Stimulated activated CD8-positive, alpha-beta memory T cell treated with anti-CD3 and anti-CD28 coated beads, Interleukin-4, amount 100 ng/mL, for 24 hours (primary cell): Measurements from ENCODE around the gene LRGUK.

Source experiments
- DNase-seq: peaks from one replicate; pipeline ENCODE4 v3.0.0-alpha.2; 2020; ENCODE audit warnings: low read depth

LRGUK gene

DNA sequence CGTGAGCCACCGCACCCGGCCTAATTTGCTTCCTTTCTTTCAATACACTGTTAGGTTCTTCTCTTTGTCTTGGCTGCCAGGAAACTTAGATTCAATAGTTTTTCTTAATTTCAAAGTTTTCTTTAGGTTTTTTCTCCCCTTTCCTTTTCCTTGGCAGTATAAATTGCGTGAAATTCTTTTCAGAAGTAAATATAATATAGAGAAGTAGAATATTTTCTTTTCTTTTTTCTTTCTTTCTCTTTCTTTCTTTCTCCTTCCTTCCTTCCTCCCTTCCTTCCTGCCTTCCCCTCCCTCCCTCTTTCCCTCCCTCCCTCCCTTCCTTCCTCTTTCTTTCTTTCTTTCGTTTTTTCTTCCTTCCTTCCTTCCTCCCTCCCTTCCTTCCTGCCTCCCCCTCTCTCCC, 1.7 kb downstream of the LRGUK start:
- no peak for DNase-seq

- no peak for DNase-seq
These were observed 2.9 kb downstream of the LRGUK start for GRCh38 chr7:134129856-134130523.

GRCh38 chr7:134134004-134134403, 6.9 kb downstream of the LRGUK start:
- DNase-seq = no peak

GRCh38 chr7:134140889-134141867, 14.0 kb downstream of the LRGUK start:
- peak; percentile 29 for DNase-seq

DNA sequence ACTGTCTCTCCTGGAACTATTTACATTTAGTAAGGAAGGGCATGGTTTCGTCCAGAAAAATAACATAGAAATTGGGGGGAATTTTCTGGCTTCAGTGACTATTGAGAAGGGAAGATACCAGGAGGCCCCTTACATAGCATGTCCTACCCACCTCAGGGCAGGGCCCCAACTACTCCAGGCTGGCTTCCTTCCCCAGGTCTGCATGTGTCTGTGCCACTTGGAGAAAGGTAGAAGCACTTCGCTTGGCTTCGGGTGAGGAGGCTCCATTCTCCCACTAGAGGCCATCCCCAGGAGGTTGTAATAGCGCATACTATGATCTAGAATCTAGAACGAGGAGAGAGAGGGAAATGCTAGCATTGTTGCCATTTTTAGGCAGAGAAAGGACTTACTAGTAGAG, 14.7 kb downstream of the LRGUK start:
- DNase-seq = no peak

DNA sequence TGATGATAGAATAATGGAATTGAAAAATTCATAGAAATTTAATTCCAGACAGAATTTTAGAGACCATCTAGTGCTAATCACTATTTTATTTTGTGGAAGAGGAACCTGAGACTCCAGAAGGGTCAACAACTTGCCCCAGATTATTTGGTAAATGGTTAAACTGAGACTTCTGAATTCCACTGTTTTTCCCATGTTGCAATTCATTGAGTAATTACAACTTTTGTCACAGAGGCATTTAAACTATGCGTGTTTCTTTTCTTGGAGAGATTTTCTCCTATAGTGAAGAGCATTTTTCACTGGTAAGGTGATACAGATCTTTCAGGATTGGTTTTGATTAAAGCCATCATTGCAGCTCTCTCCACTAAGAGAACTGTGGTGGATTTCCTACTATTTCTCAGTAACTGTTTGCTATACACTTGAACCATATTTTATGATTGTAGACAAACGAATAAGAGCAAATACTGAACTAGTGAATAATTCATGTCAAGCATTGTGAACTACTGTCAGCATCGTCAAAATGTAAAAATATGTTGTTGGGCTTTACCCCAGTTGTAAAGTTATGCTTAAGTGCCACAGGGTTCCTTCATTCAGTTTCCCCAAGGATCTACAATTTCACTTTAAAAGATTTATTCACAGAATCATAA, 26.5 kb downstream of the LRGUK start:
- DNase-seq = no peak

GRCh38 chr7:134154581-134155130, 27.5 kb downstream of the LRGUK start:
- no peak for DNase-seq

DNA sequence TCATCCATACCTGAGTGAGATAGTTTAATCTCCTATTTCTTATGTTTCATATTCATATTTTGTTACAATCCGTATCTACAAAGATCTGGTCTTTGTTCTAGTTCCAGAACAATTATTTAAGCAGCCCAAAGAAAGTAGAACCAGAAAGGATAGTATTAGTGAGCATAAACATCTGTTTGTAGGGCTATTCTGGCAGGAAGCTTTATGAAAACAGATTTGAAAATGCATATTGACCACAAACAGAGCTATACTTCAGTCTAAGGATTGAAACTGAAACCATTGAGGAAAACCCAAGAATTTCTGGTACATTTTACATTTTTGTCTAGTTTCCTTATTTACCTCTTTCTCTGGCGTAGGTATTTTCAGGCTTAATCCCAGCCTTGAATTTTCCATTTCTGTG, 28.1 kb downstream of the LRGUK start:
- DNase-seq = no peak

DNA sequence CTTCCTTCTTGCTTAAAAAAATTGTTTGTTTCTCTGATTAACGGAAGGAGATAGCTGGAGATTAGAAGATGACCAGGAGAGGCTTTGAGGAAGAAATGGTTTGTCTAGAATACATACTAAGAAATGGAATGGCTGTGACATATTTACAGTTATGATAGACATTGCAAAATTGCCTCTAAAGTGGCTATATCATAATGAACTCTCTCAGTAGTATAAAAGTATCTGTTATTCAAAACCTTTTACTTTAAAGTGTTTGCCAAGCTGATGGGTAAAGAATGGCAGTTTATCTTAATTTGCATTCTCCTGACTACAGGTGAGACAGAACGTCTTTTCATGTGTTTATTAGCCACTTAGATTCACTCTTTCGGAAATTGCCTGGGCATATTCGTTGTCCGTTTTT, 28.7 kb downstream of the LRGUK start:
- no peak for DNase-seq

DNA sequence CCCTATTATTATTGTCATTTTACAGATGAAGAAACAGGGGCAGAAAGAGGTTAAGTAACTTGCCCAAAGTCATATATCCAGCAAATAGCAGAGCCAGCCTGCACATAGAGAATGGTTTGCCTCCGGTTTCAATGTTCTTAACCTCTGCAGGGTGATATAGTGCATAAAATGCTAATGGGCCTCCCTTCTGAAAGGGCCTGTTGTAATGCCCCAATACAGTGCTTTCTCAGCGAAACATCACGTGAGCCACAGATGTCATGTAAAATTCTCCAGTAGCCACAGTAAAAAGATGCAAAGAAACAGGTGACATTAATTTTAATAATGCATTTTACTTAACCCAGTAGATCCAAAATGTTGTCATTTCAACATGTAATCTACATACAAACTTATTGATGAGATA, 38.1 kb downstream of the LRGUK start:
- no peak for DNase-seq

- DNase-seq = no peak
These were observed 40.1 kb downstream of the LRGUK start for GRCh38 chr7:134167250-134167649.

- DNase-seq = no peak
These were observed 40.7 kb downstream of the LRGUK start for GRCh38 chr7:134167841-134168240.

GRCh38 chr7:134174795-134175261, 47.7 kb downstream of the LRGUK start:
- DNase-seq = no peak

DNA sequence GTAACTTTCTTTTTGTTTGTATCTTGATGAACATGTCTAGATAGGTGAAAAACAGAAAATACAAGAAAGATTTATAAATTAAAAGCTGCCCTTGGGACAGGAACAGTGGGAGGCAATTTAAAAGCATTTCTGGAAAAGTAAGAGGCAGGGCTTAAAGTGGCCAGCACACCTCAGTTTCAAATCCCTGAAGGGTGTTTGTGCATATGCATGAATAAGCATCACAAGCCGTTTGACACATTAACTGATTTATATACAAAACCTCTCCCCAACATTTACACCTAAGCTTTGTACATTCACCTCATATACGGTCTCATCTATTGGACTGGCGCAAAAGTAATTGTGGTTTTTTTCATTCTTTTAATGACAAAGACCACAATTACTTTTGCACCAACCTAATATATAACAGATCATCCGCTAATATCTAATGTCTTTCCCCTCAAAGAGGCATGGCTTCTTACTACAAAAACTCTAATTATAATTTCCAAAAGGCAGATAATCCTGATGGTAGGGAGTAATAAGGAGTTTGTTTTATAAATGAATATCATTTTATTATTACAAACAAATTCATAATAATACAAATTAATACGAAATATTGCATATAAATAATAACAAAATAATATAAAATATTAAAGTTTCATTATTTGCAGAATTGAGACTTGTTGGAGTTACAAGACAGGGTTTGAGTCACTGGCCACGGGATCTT, 48.3 kb downstream of the LRGUK start:
- DNase-seq = no peak

DNA sequence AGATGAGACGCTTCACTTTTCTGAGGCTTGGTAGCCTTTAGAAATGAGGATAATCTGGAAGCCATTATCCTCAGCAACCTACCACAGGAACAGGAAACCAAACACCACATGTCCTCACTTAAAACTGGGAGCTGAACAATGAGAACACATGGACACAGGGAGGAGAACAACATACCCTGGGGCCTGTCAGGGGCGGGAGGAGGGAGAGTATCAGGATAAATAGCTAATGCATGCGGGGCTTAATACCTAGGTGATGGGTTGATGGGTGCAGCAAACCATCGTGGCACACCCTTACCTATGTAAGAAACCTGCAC, 48.9 kb downstream of the LRGUK start:
- no peak for DNase-seq

DNA sequence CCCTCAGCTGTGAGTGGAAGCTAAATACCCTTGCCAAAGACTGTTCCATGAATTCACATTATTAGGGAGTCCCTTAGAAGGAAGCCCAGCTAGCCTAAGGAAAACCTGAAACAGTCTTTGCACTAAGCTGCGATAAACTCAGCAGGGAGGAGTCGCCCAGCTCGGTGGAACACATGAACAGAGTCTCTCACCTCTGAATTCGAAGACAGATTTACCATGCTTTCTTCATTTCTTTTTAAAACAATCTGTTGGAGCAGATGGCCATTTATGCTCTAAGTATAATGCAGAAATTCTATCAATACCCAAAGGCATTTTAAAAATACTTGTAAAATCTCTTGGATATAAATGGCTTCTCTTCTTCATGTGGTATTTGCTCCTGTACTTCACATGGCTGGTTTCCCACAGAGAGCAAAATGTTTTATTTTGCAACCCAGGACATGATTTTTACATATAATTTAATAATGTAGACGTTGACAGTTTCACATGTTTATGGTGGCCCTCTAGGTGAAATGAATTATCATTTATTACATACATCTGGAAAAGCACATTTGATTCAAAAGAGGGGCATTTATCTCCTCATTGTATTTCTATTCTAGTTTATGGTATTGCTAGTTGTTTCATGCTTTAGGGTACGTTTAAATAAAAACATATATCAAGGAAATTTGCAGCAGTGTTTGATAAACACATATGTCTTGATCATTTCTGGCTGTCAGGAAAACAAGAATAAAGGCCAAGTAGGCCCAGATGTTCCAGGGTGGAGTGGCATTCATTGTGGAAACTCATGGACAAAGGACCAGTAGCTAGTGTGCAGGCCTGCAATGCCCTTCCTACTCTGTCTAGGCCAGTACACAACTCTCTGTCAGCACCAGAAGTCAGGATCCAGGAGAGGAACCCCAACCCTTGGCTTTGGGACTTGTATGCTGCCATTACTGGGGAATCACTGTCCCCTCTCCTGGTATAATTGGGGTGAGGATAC, 52.2 kb downstream of the LRGUK start:
- no peak for DNase-seq

DNA sequence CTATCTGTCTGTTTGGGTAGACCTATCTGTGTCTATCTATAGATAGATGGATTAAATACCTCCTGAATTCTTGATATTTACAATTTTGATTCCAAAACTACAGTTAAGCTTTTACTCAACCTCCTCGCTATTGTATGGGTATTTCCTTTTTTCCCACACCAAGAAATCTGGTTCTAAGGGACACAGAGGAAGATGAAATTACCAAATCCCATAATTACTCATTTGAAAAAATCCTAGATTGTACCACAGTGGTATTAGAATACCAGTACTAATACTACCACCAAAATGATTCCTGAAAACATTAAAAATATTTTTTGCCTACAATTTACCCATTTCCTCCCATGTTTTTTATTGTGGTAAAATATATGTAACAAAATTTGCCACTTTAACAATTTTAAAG, 53.2 kb downstream of the LRGUK start:
- DNase-seq = no peak

GRCh38 chr7:134182078-134182477, 54.9 kb downstream of the LRGUK start:
- DNase-seq = no peak

GRCh38 chr7:134184767-134185166, 57.6 kb downstream of the LRGUK start:
- DNase-seq = no peak

GRCh38 chr7:134186027-134186426, 58.9 kb downstream of the LRGUK start:
- DNase-seq = no peak

- DNase-seq = no peak
These were observed 59.7 kb downstream of the LRGUK start for GRCh38 chr7:134186801-134187200.
